ENCODE data around the gene CYP46A1.

The CYP46A1 gene

GRCh38 chr14:99673305-99674063, 10.6 kb upstream of the CYP46A1 start:
- Histone ChIP-seq H3K9me3 (peaks cover 7% of the 10 kb centered on the region), H3K4me1 (ENCODE audit: control insufficient read depth in 1 of 2, insufficient read depth in 1 of 2, low read depth in 1 of 2, low read length in 1 of 2) (peaks cover 0 to 11% of the 10 kb centered on the region in 2 experiments), H3K27me3 (peaks cover 45% of the 10 kb centered on the region), H3K4me3 (ENCODE audit: low read depth in 1 of 2, low read length in 1 of 2) (no peak overlapping the region), H3K27ac (no peak overlapping the region), H3K36me3 (no peaks in the 10 kb centered on the region)
- no peak for TF ChIP-seq CTCF (IDR thresholded peaks at IDR 0.05)

- Histone ChIP-seq H3K27me3 (peaks cover 48% of the 10 kb centered on the region), H3K4me3 (ENCODE audit: low read depth in 1 of 2, low read length in 1 of 2) (no peak overlapping the region), H3K4me1 (ENCODE audit: control insufficient read depth in 1 of 2, insufficient read depth in 1 of 2, low read depth in 1 of 2, low read length in 1 of 2) (peaks cover 0 to 11% of the 10 kb centered on the region in 2 experiments), H3K36me3 (no peaks in the 10 kb centered on the region), H3K27ac (no peak overlapping the region), H3K9me3 (peaks cover 7% of the 10 kb centered on the region)
- no peak for TF ChIP-seq CTCF (IDR thresholded peaks at IDR 0.05)
Measured at GRCh38 chr14:99674064-99674650, 9.9 kb upstream of the CYP46A1 start.

- Histone ChIP-seq H3K4me1 (ENCODE audit: control insufficient read depth in 1 of 2, insufficient read depth in 1 of 2, low read depth in 1 of 2, low read length in 1 of 2) (peaks cover 0 to 11% of the 10 kb centered on the region in 2 experiments), H3K27ac (no peak overlapping the region), H3K4me3 (ENCODE audit: low read depth in 1 of 2, low read length in 1 of 2) (no peak overlapping the region), H3K36me3 (no peaks in the 10 kb centered on the region), H3K9me3 (peaks cover 7% of the 10 kb centered on the region), H3K27me3 (peaks cover 52% of the 10 kb centered on the region)
- no peak for TF ChIP-seq CTCF (IDR thresholded peaks at IDR 0.05)
Measured at GRCh38 chr14:99674776-99675381, 9.2 kb upstream of the CYP46A1 start.

- Histone ChIP-seq H3K9me3 (peaks cover 7% of the 10 kb centered on the region), H3K27ac (no peak overlapping the region), H3K36me3 (no peaks in the 10 kb centered on the region), H3K27me3 (peaks cover 56% of the 10 kb centered on the region), H3K4me3 (ENCODE audit: low read depth in 1 of 2, low read length in 1 of 2) (no peak overlapping the region), H3K4me1 (ENCODE audit: control insufficient read depth in 1 of 2, insufficient read depth in 1 of 2, low read depth in 1 of 2, low read length in 1 of 2) (peaks cover 0 to 11% of the 10 kb centered on the region in 2 experiments)
- no peak for TF ChIP-seq CTCF (IDR thresholded peaks at IDR 0.05)
Measured at GRCh38 chr14:99675382-99675835, 8.7 kb upstream of the CYP46A1 start.

GRCh38 chr14:99675951-99676350, 8.1 kb upstream of the CYP46A1 start:
- H3K36me3 ChIP-seq: no peaks in the 10 kb centered on the region
- TF ChIP-seq CTCF (IDR thresholded peaks at IDR 0.05): no peak
- H3K27me3 ChIP-seq: peaks cover 56% of the 10 kb centered on the region
- no peak overlapping the region for H3K27ac ChIP-seq
- peaks cover 7% of the 10 kb centered on the region for H3K9me3 ChIP-seq
- no peak overlapping the region for H3K4me3 ChIP-seq (ENCODE audit: low read depth in 1 of 2, low read length in 1 of 2)
- H3K4me1 ChIP-seq (ENCODE audit: control insufficient read depth in 1 of 2, insufficient read depth in 1 of 2, low read depth in 1 of 2, low read length in 1 of 2): peaks cover 0 to 11% of the 10 kb centered on the region in 2 experiments
